HEK293 (cell line): ENCODE data around the gene CFAP46.

ENCODE experiments used
- CTCF ChIP-seq: fragments of 450-650 bp; formaldehyde crosslinking; IDR thresholded peaks from 2 replicates; pipeline ENCODE4 v1.5.1; 2016; ENCODE audit warnings: missing biosample characterization, missing genetic modification characterization
- INSM2 ChIP-seq: fragments of 450-650 bp; formaldehyde crosslinking; IDR thresholded peaks from 2 replicates; pipeline ENCODE4 v1.5.1; 2016; ENCODE audit warnings: missing biosample characterization, missing genetic modification characterization
- PATZ1 ChIP-seq: fragments of 450-650 bp; formaldehyde crosslinking; IDR thresholded peaks from 2 replicates; pipeline ENCODE4 v1.5.1; 2016; ENCODE audit warnings: missing biosample characterization, missing genetic modification characterization
- PRDM1 ChIP-seq: fragments of 450-650 bp; formaldehyde crosslinking; IDR thresholded peaks from 2 replicates; pipeline ENCODE4; 2016; ENCODE audit warnings: missing biosample characterization, missing genetic modification characterization
- SETDB1 ChIP-seq: IDR thresholded peaks from one replicate; pipeline ENCODE4 v1.6.1; 2017; ENCODE audit warnings: mild to moderate bottlenecking, low read length, moderate library complexity, mixed read lengths; ENCODE audit not compliant: insufficient read length
- TCF7L2 ChIP-seq: IDR thresholded peaks from 2 replicates; pipeline ENCODE4 v1.6.1; 2011; ENCODE audit warnings: low read depth, mild to moderate bottlenecking, inconsistent platforms, low read length, moderate library complexity, borderline replicate concordance
- ZNF549 ChIP-seq: fragments of 450-650 bp; IDR thresholded peaks from 2 replicates; pipeline ENCODE4 v1.5.1; 2018; ENCODE audit warnings: missing biosample characterization, missing genetic modification characterization, mild to moderate bottlenecking, inconsistent platforms, moderate library complexity
- ZNF777 ChIP-seq: fragments of 450-650 bp; formaldehyde crosslinking; IDR thresholded peaks from 2 replicates; pipeline ENCODE4 v1.5.1; 2017; ENCODE audit warnings: missing biosample characterization, missing genetic modification characterization, borderline replicate concordance
- ZNF843 ChIP-seq: fragments of 450-650 bp; formaldehyde crosslinking; IDR thresholded peaks from 2 replicates; pipeline ENCODE4 v1.5.1; 2016; ENCODE audit warnings: missing biosample characterization, missing genetic modification characterization
- ZXDB ChIP-seq: fragments of 450-650 bp; formaldehyde crosslinking; IDR thresholded peaks from 2 replicates; pipeline ENCODE4 v1.5.1; 2016; ENCODE audit warnings: missing biosample characterization, missing genetic modification characterization
- TF ChIP-seq, protein P1 (sequence below): fragments of 450-650 bp; formaldehyde crosslinking; IDR thresholded peaks from 2 replicates; pipeline ENCODE4 v1.5.1; 2016; ENCODE audit warnings: missing biosample characterization, missing genetic modification characterization
- TF ChIP-seq, protein P2 (sequence below): fragments of 450-650 bp; formaldehyde crosslinking; conservative IDR thresholded peaks from 2 replicates; pipeline ENCODE4 v1.5.1; 2016; ENCODE audit warnings: low read depth, missing biosample characterization, missing genetic modification characterization
- TF ChIP-seq, protein P3 (sequence below): fragments of 450-650 bp; formaldehyde crosslinking; IDR thresholded peaks from 2 replicates; pipeline ENCODE4 v1.5.1; 2017; ENCODE audit warnings: missing biosample characterization, missing genetic modification characterization

- TF ChIP-seq ZNF843 (tag by site-specific recombination) = no peak
- TF ChIP-seq, protein P1, sequence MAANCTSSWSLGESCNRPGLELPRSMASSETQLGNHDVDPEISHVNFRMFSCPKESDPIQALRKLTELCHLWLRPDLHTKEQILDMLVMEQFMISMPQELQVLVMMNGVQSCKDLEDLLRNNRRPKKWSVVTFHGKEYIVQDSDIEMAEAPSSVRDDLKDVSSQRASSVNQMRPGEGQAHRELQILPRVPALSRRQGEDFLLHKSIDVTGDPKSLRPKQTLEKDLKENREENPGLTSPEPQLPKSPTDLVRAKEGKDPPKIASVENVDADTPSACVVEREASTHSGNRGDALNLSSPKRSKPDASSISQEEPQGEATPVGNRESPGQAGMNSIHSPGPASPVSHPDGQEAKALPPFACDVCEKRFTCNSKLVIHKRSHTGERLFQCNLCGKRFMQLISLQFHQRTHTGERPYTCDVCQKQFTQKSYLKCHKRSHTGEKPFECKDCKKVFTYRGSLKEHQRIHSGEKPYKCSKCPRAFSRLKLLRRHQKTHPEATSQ (tag by site-specific recombination) = no peak
- no peak for TF ChIP-seq ZNF549 (tag by site-specific recombination)
- TF ChIP-seq TCF7L2 = no peak
- TF ChIP-seq CTCF (tag by site-specific recombination) = no peak
- no peak for TF ChIP-seq INSM2 (tag by site-specific recombination)
- no peak for TF ChIP-seq PATZ1 (tag by site-specific recombination)
- TF ChIP-seq, protein P2, sequence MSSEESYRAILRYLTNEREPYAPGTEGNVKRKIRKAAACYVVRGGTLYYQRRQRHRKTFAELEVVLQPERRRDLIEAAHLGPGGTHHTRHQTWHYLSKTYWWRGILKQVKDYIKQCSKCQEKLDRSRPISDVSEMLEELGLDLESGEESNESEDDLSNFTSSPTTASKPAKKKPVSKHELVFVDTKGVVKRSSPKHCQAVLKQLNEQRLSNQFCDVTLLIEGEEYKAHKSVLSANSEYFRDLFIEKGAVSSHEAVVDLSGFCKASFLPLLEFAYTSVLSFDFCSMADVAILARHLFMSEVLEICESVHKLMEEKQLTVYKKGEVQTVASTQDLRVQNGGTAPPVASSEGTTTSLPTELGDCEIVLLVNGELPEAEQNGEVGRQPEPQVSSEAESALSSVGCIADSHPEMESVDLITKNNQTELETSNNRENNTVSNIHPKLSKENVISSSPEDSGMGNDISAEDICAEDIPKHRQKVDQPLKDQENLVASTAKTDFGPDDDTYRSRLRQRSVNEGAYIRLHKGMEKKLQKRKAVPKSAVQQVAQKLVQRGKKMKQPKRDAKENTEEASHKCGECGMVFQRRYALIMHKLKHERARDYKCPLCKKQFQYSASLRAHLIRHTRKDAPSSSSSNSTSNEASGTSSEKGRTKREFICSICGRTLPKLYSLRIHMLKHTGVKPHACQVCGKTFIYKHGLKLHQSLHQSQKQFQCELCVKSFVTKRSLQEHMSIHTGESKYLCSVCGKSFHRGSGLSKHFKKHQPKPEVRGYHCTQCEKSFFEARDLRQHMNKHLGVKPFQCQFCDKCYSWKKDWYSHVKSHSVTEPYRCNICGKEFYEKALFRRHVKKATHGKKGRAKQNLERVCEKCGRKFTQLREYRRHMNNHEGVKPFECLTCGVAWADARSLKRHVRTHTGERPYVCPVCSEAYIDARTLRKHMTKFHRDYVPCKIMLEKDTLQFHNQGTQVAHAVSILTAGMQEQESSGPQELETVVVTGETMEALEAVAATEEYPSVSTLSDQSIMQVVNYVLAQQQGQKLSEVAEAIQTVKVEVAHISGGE (tag by site-specific recombination) = no peak
- TF ChIP-seq, protein P3, sequence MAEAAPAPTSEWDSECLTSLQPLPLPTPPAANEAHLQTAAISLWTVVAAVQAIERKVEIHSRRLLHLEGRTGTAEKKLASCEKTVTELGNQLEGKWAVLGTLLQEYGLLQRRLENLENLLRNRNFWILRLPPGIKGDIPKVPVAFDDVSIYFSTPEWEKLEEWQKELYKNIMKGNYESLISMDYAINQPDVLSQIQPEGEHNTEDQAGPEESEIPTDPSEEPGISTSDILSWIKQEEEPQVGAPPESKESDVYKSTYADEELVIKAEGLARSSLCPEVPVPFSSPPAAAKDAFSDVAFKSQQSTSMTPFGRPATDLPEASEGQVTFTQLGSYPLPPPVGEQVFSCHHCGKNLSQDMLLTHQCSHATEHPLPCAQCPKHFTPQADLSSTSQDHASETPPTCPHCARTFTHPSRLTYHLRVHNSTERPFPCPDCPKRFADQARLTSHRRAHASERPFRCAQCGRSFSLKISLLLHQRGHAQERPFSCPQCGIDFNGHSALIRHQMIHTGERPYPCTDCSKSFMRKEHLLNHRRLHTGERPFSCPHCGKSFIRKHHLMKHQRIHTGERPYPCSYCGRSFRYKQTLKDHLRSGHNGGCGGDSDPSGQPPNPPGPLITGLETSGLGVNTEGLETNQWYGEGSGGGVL (tag by site-specific recombination) = no peak
- no peak for TF ChIP-seq PRDM1 (tag by site-specific recombination)
- no peak for TF ChIP-seq SETDB1
- no peak for TF ChIP-seq ZXDB (tag by site-specific recombination)
- TF ChIP-seq ZNF777 (tag by site-specific recombination) = no peak
These were observed 90.9 kb downstream of the CFAP46 start for GRCh38 chr10:132851451-132851850.
